SIG-M5 (cell line): ENCODE measurements around the gene SRP72.

ENCODE experiments used
- DNase-seq: peaks from one replicate; lab custom pipeline; 2025; lab: John Stamatoyannopoulos, UW

The SRP72 gene

GRCh38 chr4:56550642-56551041 lies 83.2 kb downstream of the SRP72 start:
- no peak for DNase-seq

- no peak for DNase-seq
Observed at GRCh38 chr4:56551516-56551915, 84.1 kb downstream of the SRP72 start.

- no peak for DNase-seq
Observed at GRCh38 chr4:56552273-56552672, 84.9 kb downstream of the SRP72 start.
